Bronchial epithelial cell (primary cell): ENCODE measurements around the gene MOSPD3. TPM values are rescaled to one million over a fixed set of nuclear protein-coding genes. Genes with fewer than 3 reads are reported as not detected.

Experiments used
- DNase-seq: peaks from one replicate; pipeline ENCODE4 v3.0.0-alpha.2; 2010; ENCODE audit warnings: low read depth
- FAIRE-seq: peaks from 2 replicates; lab custom pipeline; 2011; peaks lifted over from hg19 to GRCh38; lab: Jason Lieb, UNC
- H3K27me3 ChIP-seq: 2 replicates; pipeline ENCODE4 v1.5.1; 2011; ENCODE audit warnings: low read length; ENCODE audit not compliant: control insufficient read depth, insufficient read depth
- H3K36me3 ChIP-seq: 2 replicates; pipeline ENCODE4 v1.5.1; 2011; ENCODE audit warnings: low read length; ENCODE audit not compliant: control insufficient read depth, insufficient read depth
- H3K4me3 ChIP-seq: 2 replicates; pipeline ENCODE4 v1.5.1; 2011; ENCODE audit warnings: mild to moderate bottlenecking, low read depth, low read length, control low read depth
- total RNA-seq: library from RNA; depleted of rRNA; stranded (reverse); fragments of >200 nt; gene quantifications from 2 replicates; pipeline ENCODE4 v1.2.1, GENCODE V29; 2014
- TF ChIP-seq, protein P1 (sequence below): IDR thresholded peaks from 2 replicates; pipeline ENCODE4 v1.5.1; 2011; ENCODE audit warnings: mild to moderate bottlenecking, moderate library complexity, low read length, control low read depth, inconsistent platforms; ENCODE audit not compliant: insufficient read depth, severe bottlenecking

The MOSPD3 gene
- total RNA-seq, 1 donor from 2014 or later: 1.8 TPM

DNA sequence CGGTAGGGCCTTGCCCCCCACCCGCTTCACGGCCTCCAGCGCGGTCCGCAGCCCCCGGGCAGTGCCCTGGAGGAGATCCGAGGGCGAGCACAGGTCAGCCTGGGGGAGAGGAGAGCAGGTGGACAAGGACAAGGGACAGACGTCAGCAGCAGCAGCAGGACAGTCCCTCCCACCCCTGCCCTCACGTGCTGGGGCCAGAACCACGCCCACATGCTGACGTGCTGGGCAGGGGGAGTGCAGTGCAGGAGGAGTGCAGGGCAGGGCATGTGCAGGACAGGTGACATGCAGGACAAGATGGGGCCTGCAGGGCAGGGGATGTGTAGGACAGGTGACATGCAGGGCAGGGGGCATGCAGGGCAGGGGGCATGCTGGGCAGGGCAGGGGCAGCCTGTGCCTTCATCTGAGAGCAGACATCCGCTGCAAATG lies 37.1 kb upstream of the MOSPD3 start:
- Histone ChIP-seq H3K36me3 (peaks cover 42% of the 10 kb centered on the region), H3K27me3 (no peaks in the 10 kb centered on the region), H3K4me3 (no peak overlapping the region)
- no peak for FAIRE-seq
- DNase-seq: no peak
- TF ChIP-seq, protein P1, sequence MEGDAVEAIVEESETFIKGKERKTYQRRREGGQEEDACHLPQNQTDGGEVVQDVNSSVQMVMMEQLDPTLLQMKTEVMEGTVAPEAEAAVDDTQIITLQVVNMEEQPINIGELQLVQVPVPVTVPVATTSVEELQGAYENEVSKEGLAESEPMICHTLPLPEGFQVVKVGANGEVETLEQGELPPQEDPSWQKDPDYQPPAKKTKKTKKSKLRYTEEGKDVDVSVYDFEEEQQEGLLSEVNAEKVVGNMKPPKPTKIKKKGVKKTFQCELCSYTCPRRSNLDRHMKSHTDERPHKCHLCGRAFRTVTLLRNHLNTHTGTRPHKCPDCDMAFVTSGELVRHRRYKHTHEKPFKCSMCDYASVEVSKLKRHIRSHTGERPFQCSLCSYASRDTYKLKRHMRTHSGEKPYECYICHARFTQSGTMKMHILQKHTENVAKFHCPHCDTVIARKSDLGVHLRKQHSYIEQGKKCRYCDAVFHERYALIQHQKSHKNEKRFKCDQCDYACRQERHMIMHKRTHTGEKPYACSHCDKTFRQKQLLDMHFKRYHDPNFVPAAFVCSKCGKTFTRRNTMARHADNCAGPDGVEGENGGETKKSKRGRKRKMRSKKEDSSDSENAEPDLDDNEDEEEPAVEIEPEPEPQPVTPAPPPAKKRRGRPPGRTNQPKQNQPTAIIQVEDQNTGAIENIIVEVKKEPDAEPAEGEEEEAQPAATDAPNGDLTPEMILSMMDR: no peak

DNA sequence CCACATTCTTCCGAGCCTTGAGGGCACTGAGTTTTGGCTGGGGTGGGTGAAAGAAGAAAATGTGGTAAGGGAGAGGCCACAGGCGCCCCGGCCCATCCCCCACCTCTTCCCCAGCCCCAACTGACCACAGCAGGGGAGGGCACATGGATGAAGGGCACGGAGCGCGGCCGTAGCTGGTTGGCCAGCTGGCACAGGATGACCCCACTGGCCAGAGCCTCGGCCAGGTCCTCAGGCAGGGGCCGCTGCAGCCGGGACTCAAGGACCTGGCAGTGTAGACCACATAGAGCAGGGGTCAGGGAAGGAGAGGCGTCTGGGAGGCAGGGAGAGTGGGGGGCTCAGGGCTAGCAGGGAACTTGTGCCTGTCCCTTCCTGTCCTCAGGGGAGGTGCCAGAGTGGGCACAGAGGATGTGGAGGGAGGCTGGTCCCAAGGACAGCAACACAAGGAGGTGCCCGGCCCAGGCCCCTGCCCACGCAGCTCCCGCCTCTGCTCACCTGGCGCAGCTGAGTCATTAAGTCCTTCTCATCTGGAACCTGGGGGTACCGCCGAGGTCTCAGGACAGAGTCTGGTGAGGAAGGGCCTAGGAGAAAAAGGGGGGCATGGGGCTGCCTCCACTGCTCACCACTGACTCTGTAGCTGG lies 36.5 kb upstream of the MOSPD3 start:
- TF ChIP-seq, protein P1: no peak
- Histone ChIP-seq H3K27me3 (no peaks in the 10 kb centered on the region), H3K36me3 (peaks cover 45% of the 10 kb centered on the region), H3K4me3 (no peak overlapping the region)
- DNase-seq (no peak), FAIRE-seq (no peak)

DNA sequence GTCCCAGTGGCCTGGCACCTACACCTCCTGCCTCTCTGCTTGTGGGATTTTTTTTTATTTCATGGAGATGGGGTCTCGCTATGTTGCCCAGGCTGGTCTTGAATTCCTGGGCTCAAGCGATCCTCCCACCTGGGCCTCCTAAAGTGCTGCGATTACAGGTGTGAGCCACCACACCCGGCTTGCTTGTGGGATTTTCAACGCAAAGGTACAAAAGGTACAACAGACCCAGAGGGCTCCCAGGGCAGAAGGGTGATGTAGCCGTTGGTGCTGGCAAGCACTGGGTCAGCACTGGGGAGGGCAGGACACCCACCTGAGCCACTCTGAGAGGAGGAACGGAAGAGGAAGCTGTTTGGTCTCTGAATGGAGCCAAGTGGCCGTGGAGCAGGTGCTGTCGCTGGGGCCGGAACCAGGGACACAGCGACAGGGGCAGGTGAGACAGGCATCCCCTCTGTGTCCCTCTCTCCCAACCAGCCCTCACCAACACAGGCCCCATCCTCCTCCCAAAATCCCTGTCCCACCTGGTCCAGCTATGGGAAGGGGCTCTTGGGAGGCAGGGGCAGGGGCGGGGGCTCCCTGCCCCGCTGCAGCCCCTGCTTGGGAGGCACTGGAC lies 35.9 kb upstream of the MOSPD3 start:
- DNase-seq (no peak), FAIRE-seq (no peak)
- Histone ChIP-seq H3K4me3 (no peak overlapping the region), H3K36me3 (peaks cover 50% of the 10 kb centered on the region), H3K27me3 (no peaks in the 10 kb centered on the region)
- TF ChIP-seq, protein P1: no peak

DNA sequence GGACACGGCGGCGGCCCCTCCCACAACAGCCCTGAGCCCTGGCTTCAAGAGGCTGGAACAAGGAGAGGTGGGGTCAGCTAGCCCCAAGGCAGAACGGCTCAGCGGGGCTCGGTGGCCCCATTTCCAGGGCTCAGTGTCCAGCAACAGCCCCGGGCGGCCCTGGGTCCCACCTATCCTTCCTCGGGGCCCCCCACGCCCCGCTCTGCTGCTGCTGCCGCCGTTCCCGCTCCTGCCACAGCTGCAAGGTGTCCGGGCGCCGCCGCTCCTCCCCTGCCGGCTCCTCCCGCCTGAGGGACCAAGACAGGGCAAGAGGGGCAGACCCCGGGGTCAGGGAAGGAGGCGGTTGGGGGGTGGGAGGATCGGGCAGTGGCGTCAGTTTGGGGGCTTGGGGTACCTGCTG lies 35.2 kb upstream of the MOSPD3 start:
- FAIRE-seq (no peak), DNase-seq (no peak)
- Histone ChIP-seq H3K4me3 (no peak overlapping the region), H3K27me3 (no peaks in the 10 kb centered on the region), H3K36me3 (peaks cover 56% of the 10 kb centered on the region)
- TF ChIP-seq, protein P1: no peak

DNA sequence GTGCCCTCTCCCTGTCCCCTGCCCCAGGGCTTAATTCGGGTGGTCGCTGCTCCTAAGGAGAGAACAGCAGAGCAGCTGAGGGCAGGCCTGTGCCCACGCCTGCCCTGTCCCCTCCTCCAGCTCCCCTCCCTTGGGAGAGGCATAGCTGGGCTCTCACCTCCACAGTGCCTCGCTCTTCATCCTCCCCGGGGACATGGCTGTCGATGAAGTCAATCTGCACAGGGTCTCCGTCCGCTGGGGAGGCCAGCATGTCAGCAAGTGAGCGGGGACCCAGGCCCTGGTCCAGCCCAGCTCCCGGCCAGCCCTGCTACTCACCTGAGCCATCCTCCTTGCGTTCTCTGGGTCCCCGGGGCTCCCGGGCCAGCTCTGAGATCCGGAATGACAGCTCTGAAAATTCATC lies 34.8 kb upstream of the MOSPD3 start:
- no peak for DNase-seq
- H3K4me3 ChIP-seq: no peak overlapping the region
- no peak for FAIRE-seq
- H3K36me3 ChIP-seq: peaks cover 56% of the 10 kb centered on the region
- TF ChIP-seq, protein P1: no peak
- H3K27me3 ChIP-seq: no peaks in the 10 kb centered on the region
